ENCODE data around the gene POLR3A. TPM values are rescaled to one million over a fixed set of nuclear protein-coding genes. Genes with fewer than 3 reads are reported as not detected.

POLR3A gene
- total and polyA plus RNA-seq, 2 of the 13 experiments (the other 11 are each of a cell fraction or from before 2014, with no cell fraction given) = 13.6 to 19.2 TPM

DNA sequence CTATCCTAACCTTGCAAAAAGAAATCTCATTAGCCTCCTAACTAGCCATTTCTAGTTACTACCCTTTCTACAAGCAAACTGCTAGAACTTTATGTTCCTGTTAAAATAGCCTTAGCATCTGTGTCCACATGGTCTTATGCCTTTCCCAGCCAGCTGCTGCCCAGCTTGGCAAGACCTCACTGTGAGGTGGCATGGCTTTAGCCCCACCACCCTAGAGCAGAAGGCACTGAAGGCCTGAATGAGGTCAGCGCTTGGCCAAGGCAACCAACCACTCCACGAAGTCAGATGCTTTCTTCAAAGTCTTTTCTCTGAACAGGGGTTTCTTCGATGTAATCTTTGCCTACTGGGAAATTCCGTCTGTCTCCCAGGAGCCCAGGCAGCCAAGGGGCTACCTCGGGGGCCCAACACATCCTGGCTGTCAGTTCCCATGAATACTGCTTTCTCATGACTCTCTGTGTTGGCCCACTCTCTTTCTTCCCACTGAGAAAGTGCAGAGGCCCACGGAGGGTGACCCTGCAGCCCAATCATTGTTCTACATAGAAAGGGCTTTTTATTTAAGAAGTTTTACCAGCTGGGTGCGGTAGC lies 41.6 kb downstream of the POLR3A start:
- FAIRE-seq = no peak
- H4K20me1 ChIP-seq (ENCODE audit: insufficient read depth, low read length) = no peaks in the 10 kb centered on the region
- H2AFZ ChIP-seq (ENCODE audit: low read length) = no peak overlapping the region
- H3K36me3 ChIP-seq (replicated peaks in 1 of 2; ENCODE audit: control insufficient read depth in 1 of 2, insufficient read depth in 2 of 2, low read length in 2 of 2) = peaks cover 36 to 84% of the 10 kb centered on the region in 2 experiments
- BruUV-seq (replicated peaks) = no TSS peak
- H3K9me3 ChIP-seq (ENCODE audit: low read length) = no peaks in the 10 kb centered on the region
- ChIA-PET POLR2A (no interaction called here), CTCF (ENCODE audit: low intra/inter-chr PET ratio, low total read pairs) (no interaction called here)
- peaks cover 24% of the 10 kb centered on the region for H3K4me1 ChIP-seq (ENCODE audit: insufficient read depth, low read length)
- no peak for ATAC-seq
- no peak overlapping the region for H3K9ac ChIP-seq (ENCODE audit: insufficient read depth, low read depth, low read length)
- H3K4me2 ChIP-seq (ENCODE audit: low read depth, low read length) = no peak overlapping the region
- no peaks in the 10 kb centered on the region for H3K79me2 ChIP-seq (ENCODE audit: insufficient read depth, low read length)
- H3K4me3 ChIP-seq (replicated peaks in 1 of 3; ENCODE audit: insufficient read depth in 1 of 3, low read depth in 2 of 3, low read length in 3 of 3) = no peak overlapping the region
- intact Hi-C loops (cut with micrococcal nuclease; ENCODE audit: unreplicated experiment) = no loop called here
- TF ChIP-seq GABPA (IDR thresholded peaks at IDR 0.05; ENCODE audit: low read depth, low read length) (no peak), GABPA (CRISPR knock-in tag; IDR thresholded peaks at IDR 0.05; ENCODE audit: low read depth) (no peak), SNAPC2 (CRISPR knock-in tag; IDR thresholded peaks at IDR 0.05) (no peak), MAFG (CRISPR knock-in tag; IDR thresholded peaks at IDR 0.05) (no peak), ZFP82 (CRISPR knock-in tag; IDR thresholded peaks at IDR 0.05; ENCODE audit: borderline replicate concordance) (no peak), NFIC (IDR thresholded peaks at IDR 0.05; ENCODE audit: low read length) (no peak), ZNF451 (CRISPR knock-in tag; IDR thresholded peaks at IDR 0.05) (no peak), NFKBIZ (CRISPR knock-in tag; IDR thresholded peaks at IDR 0.05) (no peak), ZNF160 (CRISPR knock-in tag; IDR thresholded peaks at IDR 0.05) (no peak), YEATS2 (CRISPR knock-in tag; IDR thresholded peaks at IDR 0.05; ENCODE audit: borderline replicate concordance) (no peak), NCOR1 (IDR thresholded peaks at IDR 0.05; ENCODE audit: borderline replicate concordance, low read length) (no peak), HHEX (CRISPR knock-in tag; IDR thresholded peaks at IDR 0.05) (no peak), ZKSCAN1 (IDR thresholded peaks at IDR 0.05; ENCODE audit: low read length) (no peak), ZNF460 (CRISPR knock-in tag; IDR thresholded peaks at IDR 0.05; ENCODE audit: borderline replicate concordance) (no peak), HOXD1 (CRISPR knock-in tag; IDR thresholded peaks at IDR 0.05) (no peak), RFX1 (IDR thresholded peaks at IDR 0.05) (no peak)
- in situ Hi-C loops (cut with HindIII; ENCODE audit: extremely low pct_ligation_motif_present, low pct_unique_long_range_greater_than_20kb) = no loop called here
- WGBS (ENCODE audit: low lambda C conversion rate) = 100% methylated on average over 7 of the region's 7 CpGs
- H3K27me3 ChIP-seq (ENCODE audit: control insufficient read depth in 1 of 2, insufficient read depth in 2 of 2, low read length in 2 of 2) = no peaks in the 10 kb centered on the region
- no peak for DNase-seq (ENCODE audit: low spot score)
- H3K27ac ChIP-seq (ENCODE audit: extremely low read length, insufficient read depth, low read length) = no peak overlapping the region
